CMK (cell line): ENCODE results near the gene ADCY3.

ENCODE experiments used
- DNase-seq: peaks from one replicate; pipeline ENCODE4 v3.0.0-alpha.2; 2010; ENCODE audit warnings: low read depth

The ADCY3 gene

DNA sequence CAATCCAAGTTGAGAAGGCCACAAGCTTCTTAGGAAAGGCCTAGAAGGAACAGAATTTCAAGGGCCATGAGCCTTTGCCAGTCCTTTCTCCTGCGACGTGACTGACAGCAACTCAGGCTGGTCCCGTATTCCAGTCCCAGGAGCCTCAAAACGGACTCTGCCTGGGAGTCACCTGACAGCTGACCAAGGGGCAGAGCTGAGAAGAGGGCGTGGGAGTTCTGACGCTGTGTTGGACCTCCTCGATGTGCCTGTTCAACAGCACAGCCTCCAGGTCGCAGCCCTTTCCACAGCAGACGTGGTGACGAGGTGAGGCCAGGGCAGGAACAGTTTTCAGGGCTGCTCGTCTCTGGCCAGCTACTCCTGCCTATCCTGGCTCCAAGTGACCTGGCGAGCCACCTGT lies 89.3 kb downstream of the ADCY3 start:
- DNase-seq, result no peak

- DNase-seq, result no peak
Observed at GRCh38 chr2:24830351-24830750, 89.7 kb downstream of the ADCY3 start.

DNA sequence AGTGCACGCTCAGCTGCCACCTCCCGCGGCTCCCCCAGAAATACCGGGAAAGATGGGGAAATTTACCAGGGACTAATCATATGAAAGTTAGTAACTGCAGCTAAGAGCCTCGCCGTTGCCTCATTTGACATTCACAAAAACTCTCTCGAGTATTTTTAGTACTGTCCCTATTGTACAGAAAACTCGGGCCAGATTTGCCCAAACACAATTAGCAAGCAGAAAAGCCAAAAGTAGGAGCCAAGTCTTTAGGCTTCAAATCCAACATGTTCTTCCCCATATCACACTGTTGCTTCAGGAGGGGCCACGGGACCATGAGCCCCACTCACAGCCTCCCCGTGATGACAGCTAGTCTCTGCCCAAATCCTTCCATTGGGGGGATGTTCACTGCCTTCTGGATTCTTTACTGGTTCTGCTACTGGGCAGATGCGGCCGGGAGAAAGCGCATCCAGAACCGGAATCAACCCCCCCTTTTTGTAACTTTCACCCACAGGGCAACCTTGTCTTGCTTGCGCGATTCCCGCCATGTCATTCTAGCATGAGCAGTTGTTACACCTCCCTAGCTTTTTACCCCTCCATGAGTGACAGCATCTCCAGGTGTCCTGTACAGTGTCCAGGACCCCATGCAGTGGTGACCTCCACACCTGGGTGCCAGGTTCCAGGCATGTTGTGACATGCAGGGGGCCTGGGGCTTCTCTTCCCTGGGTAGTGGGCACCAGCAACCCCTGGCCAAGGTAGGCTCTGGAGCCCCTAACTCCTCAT lies 91.6 kb downstream of the ADCY3 start:
- no peak for DNase-seq

DNA sequence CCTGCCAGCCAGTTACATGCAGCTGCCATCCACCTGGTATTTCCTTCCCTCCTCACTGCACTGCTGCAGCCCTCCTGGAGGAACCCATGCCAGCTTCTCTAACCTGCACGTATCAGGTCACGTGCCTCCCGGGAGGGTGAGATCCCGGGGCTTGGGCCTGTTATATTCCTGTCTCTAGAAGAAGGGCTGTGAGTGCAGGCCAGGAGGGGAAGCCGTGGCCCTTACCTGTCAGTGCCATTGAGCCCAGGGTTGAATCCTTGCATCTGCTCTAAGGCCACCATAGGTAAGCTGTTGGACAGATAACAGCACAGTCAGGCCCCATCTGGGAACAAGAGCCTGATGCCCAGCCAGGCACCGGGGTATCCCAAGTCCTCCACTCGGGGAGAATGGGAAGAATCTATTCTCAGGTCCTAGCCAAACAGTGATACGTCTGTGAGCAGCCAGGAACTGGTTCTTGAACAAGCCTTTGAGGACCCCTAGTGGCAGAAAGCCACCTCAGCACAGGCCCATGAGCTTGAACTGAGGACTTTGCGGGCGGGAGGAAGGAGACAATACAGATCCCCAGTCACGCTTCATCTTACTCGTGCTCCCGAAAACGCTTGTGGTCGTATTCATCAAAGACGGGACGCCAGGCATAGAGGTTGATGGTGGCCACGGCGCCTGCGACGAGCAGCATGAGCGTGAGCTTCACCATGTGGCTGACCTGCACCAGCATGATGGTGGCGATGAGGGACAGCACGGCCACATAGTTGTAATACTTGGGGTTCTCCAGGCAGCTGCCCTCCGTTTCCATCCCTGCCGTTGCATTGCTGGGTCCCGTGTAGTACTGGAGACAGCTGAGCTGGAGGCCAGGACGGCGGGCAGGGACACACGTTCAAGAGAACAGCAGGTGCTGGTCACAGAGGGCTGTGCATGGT lies 92.5 kb downstream of the ADCY3 start:
- DNase-seq, result peak; percentile 76

DNA sequence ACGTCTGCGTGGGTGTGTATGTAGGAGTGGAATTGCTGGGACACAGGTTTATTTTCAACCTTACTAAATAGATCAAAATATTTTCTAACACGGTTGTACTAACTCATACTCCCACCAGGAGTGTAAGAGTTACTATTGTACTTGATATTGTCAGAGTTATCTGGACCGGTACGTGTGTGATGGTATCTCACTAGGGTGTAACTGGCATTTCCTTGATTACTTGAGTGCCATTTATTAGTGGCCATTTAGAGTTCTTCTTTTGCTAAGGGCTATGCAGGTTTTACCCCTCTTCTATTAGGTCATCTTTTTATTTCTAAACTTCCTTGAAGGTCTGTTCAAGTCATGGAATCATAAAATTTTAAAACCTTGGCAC lies 93.3 kb downstream of the ADCY3 start:
- DNase-seq, result no peak

GRCh38 chr2:24825883-24826772 lies 93.9 kb downstream of the ADCY3 start:
- DNase-seq, result no peak

DNA sequence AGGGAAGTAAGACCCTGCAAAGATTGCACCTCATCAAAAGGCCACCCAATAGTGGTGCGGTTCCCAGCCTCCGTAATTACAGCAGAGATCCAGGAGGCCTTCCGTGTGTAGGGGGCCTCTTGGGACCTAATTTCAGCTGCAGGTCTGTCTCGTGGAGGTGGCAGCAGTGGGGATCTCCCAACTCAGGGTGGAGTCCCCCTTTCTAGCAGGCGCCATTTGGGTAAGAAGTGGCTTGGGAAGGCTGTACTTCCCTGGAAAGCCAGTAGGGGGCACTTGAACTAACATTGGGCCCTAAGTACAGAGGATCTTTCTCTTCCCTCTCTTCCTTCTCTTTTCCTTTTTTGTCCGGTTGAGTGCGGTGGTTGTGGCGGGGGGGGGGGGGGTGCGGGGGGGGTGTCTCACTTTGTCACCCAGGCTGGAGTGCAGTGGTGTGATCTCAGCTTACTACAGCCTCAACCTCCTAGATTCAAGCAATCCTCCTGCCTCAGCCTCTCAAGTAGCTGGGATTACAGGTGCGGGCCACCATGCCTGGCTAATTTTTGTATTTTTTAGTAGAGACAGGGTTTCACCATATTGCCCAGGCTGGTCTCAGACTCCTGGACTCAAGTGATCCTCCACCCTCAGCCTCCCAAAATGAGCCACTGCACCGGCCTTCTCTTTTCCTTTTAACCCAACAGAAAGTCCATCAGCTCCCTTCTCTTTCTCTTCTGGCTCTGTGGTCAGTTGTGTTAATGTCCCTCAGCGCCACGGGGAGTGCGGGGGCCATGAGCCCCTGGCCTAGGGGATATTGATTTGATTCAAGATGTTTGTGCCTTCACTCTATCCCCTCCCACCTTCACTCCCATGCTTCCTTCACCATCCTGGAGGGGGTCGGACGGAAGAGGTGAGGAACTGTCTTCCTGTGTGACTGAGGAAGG lies 94.8 kb downstream of the ADCY3 start:
- DNase-seq, result peak; percentile 29

- no peak for DNase-seq
Observed at GRCh38 chr2:24824071-24824588, 95.9 kb downstream of the ADCY3 start.

- no peak for DNase-seq
Observed at GRCh38 chr2:24822049-24822706, 97.9 kb downstream of the ADCY3 start.

GRCh38 chr2:24821433-24821891 lies 98.6 kb downstream of the ADCY3 start:
- DNase-seq, result no peak

DNA sequence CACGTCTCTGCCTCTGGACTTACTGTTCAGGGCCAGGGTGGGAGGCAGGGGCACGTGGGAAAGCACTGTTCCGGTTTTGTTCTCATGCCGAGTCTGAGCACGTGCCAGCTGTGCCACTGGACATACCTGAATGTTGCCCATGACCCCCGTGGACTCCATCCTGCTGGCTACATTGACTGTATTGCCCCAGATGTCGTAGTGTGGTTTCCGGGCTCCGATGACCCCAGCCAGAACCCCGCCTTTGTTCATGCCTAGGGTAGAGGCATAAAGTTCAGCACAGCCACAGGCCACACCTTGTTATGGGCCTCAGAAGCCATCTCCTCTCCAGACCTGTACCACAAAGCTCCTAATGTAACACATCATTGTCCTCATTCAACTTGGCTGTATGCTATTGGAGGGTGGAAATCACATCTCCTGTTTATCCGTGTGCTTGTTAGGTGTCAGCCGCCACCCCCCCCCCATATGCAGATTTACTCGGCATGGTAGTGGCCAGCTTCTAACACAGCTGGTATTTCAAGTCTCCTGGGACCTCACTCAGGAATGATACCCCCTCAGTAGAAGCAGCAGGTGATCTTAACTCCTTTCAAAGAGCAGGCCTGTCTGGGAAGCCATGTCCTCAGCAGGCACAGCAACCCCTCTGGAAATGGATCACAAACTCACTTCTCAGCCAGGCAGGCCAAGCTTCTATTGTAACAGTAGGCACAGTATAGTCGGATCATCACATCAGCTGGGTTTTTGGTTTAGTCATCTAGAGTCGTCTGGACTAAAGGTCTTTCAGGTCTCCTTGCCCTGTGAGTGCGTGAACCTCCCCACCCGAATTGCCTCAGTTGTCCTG lies 99.2 kb downstream of the ADCY3 start:
- no peak for DNase-seq

- DNase-seq, result no peak
Observed at GRCh38 chr2:24820175-24820513, 99.9 kb downstream of the ADCY3 start.

- DNase-seq, result no peak
Observed at GRCh38 chr2:24819442-24820174, 100.4 kb downstream of the ADCY3 start.

GRCh38 chr2:24818721-24819167 lies 101.3 kb downstream of the ADCY3 start:
- DNase-seq, result no peak

DNA sequence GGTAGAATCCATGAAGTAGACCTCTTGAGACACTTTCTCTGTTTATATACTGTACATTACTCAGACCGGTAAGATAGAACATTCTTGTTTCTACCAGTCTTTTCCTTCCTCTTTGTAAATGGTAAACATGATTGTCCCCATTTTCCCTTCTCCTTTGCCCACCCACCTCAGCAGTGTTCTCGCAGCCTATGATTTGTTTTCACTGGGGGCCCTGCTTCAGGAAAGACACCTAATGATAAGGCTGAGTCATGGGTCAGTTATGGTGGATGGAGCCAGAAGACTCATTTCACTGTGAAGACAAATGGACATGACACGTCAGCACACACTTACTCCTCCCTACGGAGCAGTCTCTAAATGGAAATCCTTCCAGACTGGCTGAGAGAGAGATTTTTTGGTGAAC lies 103.2 kb downstream of the ADCY3 start:
- no peak for DNase-seq

DNA sequence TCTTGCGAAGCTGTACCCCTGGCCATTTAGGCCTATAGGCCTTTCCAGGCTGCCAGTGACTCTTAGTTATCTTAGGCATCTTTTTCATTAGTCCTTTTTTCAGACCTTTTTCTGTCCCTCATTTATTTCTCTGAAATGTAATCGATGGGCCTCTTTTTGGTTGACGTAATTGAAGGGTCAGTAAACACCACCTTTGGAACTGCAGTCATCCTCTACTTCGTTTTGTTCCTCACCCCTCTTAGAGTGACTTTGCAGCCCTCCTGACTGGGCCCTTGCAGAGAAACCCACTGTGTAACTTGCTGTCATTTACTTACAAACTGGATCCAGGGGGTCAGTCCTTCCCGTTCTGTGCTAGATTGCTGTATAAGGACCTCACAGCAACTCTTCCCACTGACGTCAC lies 103.6 kb downstream of the ADCY3 start:
- no peak for DNase-seq

DNA sequence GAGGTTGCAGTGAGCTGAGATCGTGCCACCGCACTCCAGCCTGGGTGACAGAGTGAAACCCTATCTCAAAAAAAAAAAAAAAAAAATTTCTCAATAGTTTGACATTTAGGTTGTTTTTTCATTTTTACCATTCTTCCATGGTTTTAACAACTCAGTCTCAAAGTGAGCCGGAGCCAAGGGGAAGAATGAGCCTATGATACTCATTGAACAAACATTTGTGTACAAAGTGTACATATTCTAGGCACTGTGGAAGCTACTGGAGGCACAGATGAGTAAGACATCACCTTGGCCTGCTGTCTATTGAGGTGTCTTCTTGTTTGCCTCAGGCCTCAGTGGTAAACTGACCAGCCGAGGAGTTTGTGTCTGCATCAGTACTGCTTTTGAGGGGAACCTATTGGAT lies 104.9 kb downstream of the ADCY3 start:
- no peak for DNase-seq

DNA sequence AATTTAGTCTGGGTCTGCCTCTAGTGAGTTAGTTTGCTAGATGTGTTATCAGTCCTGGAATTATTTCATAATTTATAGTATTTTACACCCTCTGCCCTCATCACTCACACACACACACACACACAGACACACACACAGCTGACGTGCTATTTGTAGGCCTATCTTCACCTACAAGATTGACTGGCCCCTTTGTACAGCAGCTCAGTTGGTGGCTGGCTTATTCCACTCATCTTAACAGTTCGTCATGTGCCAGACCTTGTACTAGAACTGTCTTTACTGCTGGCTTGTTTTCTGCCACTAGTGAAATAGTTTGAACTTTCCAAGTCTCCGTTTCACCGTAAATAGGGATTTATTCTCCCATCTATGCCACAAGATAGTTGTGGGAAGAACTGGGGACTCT lies 105.5 kb downstream of the ADCY3 start:
- no peak for DNase-seq

GRCh38 chr2:24813691-24814137 lies 106.3 kb downstream of the ADCY3 start:
- DNase-seq, result no peak
